DMS79 (cell line): ENCODE data around the gene NUBPL.
"Not testable (repeated sequence)": the region's sequence is repeated elsewhere in the genome, so short reads cannot be mapped to it uniquely, and the experiment has no call there.

Experiments used
- DNase-seq: peaks from one replicate; lab custom pipeline; 2025; lab: John Stamatoyannopoulos, UW

Gene NUBPL

DNA sequence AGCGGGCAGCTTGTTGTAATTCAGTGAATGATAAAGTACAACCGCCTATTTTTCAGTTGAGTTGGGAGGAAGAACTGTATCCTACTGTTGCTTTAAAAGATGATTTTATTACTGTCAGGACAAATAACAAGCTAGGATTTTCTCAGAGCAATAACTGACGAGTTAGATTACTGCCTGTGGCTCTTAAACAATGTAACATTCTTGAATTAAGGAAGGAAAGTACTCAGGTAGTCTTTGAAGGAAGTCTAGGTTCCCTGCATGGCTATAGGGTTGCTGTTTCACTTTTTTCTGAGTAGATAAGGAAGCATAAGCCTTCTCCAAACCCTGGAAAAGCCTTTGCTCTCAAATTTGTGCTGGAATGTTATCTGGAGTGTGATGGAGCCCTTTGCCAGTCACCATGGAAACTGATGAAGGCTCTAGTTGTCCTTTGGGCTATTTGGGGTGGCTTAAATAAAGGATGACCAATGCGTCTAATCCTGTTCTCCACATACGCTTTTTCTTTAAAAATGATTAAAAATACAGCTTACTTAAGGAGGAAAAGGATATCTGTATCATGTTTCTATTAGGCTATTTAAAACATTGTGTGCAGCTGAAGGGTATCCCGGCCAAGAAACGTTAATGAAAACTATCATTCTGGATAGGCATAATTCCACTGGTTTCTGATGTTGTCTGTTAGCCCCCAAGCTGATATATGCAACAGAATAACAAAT, 17.7 kb downstream of the NUBPL start:
- DNase-seq = no peak

DNA sequence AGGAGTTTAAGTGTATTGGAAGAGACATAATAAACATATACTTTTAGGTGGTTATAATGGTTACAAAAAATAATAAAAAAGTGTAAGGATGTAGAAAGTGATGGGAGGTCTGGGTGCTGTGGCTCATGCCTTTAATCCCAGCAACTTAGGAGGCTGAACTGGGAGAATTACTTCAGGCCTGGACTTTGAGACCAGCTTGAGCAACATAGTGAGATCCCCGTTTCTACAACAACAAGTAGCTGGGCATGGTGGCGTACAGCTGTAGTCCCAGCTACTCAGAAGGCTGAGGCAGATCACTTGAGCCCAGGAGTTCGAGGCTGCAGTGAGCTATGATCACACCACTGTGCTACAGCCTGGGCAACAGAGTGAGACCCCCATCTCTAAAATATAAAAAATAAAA, 19.0 kb downstream of the NUBPL start:
- no peak for DNase-seq

GRCh38 chr14:31582286-31582691, 21.1 kb downstream of the NUBPL start:
- DNase-seq = no peak

- no peak for DNase-seq
Observed at GRCh38 chr14:31582836-31583452, 21.7 kb downstream of the NUBPL start.

DNA sequence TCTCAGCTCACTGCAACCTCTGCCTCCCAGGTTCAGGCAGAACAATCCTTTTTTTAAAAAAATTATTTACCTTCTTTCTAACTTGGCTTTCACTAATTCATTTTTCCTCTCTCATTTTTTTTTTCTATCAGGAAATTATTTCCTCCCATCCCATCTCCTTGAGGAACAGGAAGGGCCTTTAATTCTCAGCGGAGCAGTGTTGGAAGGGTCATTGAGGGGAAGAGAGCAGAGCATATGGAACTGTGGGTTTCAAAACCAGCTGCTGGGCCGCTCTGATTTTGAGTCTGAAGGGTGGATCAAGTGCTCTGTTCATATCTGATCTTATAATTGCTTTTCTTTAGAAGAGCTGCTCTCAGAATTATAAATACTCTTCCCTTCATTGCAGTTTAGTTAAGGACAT, 29.0 kb downstream of the NUBPL start:
- DNase-seq = peak; percentile 77

DNA sequence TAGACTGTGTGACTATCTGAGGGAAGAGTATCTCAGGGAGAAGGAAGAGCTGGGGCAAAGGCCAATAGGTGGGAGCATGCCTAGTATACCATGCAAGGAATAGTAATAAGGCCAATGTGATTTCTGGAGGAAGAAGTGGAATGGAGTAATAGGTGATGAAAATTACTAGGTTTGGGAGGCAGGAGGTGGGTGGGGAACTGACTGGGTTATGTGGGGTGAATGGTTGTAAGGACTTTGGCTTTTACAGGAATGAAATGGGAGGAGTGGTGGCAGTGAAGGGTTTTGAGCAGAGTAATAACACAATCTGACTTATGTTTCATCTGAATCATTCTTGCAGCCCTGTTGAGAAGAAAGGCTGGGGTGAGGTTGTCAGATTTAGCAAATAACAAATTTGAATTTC, 30.9 kb downstream of the NUBPL start:
- DNase-seq = no peak

GRCh38 chr14:31592631-31593030, 31.4 kb downstream of the NUBPL start:
- DNase-seq = no peak

DNA sequence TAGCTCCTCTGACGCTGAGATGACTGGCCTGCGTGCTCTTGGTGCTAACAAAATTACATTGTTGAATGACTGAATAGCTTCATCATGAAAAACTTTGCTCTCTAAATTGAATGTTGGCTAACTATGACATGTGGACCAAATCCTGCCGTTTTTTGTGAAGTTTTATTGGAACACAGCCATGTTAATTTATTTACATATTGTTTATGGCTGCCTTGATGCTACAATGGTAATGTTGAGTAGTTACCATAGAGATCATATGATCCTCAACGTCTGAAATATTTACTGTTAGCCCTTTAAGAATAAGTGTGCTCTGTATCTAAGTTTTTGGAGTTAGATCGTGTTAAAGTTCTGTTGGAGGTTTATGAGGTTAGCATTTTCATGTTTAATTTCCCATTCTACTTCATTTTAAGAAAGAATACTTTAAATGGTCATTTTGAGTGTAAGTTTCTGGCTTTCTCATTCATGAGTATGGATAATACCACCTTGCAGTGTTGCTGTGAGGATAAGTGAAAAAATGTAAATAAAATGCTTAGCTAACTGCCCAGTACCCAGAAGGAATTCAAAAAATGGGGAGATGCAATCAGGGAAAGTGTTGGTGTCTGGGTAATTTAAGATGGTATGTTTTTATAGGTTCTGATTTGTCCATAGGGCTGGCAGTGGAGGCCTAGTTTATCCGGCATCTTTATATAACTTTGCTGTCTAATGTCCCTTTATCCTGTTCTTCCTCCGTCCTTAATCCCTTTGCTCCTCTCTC, 35.3 kb downstream of the NUBPL start:
- no peak for DNase-seq

GRCh38 chr14:31605702-31606101, 44.5 kb downstream of the NUBPL start:
- DNase-seq = no peak

DNA sequence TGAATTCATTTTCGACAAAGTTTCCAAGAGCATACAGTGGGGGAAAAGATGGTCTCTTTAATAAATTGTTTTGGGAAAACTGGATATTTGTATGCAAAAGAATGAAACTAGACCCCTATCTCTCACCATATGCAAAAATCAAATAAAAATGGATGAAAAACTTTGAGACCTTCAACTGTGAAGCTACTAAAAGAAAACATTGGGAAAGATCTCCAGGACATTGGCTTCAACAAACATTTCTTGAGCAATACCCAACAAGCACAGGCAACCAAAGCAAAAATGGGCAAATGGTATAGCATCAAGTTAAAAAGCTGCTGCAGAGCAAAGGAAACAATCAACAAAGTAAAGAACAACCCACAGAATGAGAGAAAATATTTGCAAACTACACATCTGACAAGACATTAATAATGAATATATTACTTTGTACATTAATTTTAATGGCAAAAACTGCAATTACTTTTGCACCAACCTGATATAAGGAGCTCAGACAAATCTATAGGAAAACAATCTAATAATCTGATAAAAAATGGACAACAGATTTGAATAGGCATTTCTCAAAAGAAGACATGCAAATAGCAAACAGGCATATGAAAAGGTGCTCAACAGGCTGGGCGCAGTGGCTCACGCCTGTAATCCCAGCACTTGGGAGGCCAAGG, 50.7 kb downstream of the NUBPL start:
- DNase-seq = no peak

DNA sequence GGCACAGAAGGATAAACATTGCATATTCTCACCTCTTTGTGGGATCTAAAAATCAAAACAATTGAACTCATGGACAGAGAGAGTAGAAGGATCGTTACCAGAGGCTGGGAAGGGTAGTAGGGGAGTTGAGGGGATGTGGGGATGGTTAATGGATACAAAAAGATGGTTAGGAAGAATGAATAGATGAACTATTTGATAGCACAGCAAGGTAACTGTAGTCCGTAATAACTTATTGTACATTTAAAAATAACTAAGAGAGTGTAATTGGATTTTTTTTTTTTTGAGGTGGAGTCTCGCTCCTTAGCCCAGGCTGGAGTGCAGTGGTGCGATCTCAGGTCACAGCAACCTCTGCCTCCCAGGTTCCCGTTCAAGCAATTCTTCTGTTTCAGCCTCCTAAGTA, 52.0 kb downstream of the NUBPL start:
- no peak for DNase-seq

DNA sequence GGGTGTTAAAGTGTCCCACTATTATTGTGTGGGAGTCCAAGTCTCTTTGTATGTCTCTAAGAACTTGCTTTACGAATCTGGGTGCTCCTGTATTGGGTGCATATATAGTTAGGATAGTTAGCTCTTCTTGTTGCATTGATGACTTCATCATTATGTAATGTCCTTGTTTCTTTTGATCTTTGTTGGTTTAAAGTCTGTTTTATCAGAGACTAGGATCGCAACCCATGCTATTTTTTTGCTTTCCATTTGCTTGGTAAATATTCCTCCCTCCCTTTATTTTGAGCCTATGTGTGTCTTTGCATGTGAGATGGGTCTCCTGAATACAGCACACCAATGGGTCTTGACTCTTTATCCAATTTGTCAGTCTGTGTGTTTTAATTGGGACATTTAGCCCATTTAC, 57.7 kb downstream of the NUBPL start:
- not testable (repeated sequence) for DNase-seq

DNA sequence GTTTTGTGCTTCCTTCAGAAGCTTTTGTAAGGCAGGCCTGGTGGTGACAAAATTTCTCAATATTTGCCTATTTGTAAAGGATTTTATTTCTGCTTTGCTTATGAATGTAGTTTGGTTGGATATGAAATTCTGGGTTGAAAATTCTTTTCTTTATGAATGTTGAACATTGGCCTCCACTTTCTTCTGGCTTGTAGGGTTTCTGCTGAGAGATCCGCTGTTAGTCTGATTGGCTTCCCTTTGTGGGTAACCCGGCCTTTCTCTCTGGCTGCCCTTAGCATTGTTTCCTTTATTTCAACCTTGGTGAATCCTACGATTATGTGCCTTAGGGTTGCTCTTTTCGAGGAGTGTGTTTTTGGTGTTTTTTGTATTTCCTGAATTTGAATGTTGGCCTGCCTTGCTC, 58.2 kb downstream of the NUBPL start:
- DNase-seq = no peak

GRCh38 chr14:31620898-31621297, 59.7 kb downstream of the NUBPL start:
- DNase-seq = not testable (repeated sequence)

DNA sequence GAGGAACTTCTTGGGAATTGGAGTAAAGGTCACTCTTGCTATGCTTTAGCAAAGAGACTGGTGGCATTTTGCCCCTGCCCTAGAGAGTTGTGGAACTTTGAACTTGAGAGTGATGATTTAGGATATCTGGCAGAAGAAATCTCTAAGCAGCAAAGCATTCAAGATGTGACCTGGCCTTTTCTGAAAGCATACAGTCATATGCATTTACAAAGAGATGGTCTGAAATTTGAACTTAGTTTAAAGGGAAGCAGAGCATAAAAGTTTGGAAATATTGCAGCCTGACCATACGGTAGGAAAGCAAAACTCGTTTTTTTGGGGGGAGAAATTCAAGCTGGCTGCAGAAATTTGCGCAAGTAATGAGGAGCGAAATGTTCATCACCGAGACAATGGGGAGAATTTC, 60.9 kb downstream of the NUBPL start:
- no peak for DNase-seq

DNA sequence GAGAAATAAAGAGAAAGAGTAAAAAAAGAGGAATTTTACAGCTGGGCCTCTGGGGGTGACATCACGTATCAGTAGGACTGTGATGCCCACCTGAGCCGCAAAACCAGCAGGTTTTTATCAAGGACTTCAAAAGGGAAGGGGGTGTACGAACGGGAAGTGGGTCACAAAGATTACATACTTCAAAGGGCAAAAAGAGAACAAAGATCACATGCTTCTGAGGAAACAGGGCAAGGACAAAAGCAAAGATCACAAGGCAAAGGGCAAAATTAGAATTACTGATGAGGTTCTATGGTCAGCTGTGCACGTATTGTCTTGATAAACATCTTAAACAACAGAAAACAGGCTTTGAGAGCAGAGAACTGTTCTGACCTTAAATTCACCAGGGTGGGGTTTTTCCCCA, 91.7 kb downstream of the NUBPL start:
- not testable (repeated sequence) for DNase-seq

- DNase-seq = no peak
Observed at GRCh38 chr14:31657917-31658316, 96.7 kb downstream of the NUBPL start.

- DNase-seq = no peak
Observed at GRCh38 chr14:31659278-31659677, 98.1 kb downstream of the NUBPL start.

- DNase-seq = no peak
Observed at GRCh38 chr14:31660191-31660590, 99.0 kb downstream of the NUBPL start.

DNA sequence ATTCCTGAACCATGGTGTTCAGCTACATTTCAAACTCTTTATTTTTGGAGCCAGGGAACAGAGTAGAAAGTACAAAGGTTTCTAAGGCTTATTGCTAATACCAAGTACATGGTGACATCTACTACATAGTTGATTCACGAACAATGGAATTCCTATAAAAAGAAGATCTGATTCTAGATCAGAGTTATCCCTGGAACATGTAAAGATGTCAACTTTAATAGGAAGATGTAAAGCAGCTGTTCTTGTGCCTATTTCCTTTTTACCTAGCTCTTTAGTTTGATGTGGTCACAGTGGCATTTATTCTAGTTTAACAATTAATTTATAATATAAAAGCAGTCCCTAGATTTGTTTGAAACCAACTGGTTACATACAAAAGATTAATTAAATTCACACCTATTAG, 99.5 kb downstream of the NUBPL start:
- no peak for DNase-seq

- DNase-seq = no peak
Observed at GRCh38 chr14:31668348-31668747, 107.1 kb downstream of the NUBPL start.

- no peak for DNase-seq
Observed at GRCh38 chr14:31672709-31673108, 111.5 kb downstream of the NUBPL start.

- no peak for DNase-seq
Observed at GRCh38 chr14:31677052-31677451, 115.8 kb downstream of the NUBPL start.
